GM23248 (cell line): ENCODE results near the gene EFL1. TPM values are rescaled to one million over a fixed set of nuclear protein-coding genes. Genes with fewer than 3 reads are reported as not detected.

Source experiments
- DNase-seq: peaks from one replicate; pipeline ENCODE4 v3.0.0-alpha.2; 2015
- H2AFZ ChIP-seq: fragments of 200-600 bp; sonication (generic); 2 replicates; pipeline ENCODE4 v1.6.1; 2016; ENCODE audit warnings: antibody characterized with exemption
- H3F3A ChIP-seq: fragments of 200-600 bp; sonication (generic); 2 replicates; pipeline ENCODE4 v1.6.1; 2016; ENCODE audit warnings: mild to moderate bottlenecking, antibody characterized with exemption, mixed run types; ENCODE audit not compliant: insufficient read depth
- H3K27ac ChIP-seq: fragments of 200-600 bp; sonication (generic); 2 replicates; pipeline ENCODE4 v1.5.1; 2016; ENCODE audit warnings: mild to moderate bottlenecking
- H3K27me3 ChIP-seq: fragments of 200-600 bp; sonication (generic); replicated peaks from 2 replicates; pipeline ENCODE4 v1.6.1; 2016; ENCODE audit warnings: mild to moderate bottlenecking; ENCODE audit not compliant: insufficient read depth
- H3K36me3 ChIP-seq: fragments of 200-600 bp; sonication (generic); 2 replicates; pipeline ENCODE4 v1.6.1; 2016; ENCODE audit warnings: low read depth, mild to moderate bottlenecking
- H3K4me1 ChIP-seq: fragments of 200-600 bp; sonication (generic); 2 replicates; pipeline ENCODE4 v1.6.1; 2016; ENCODE audit warnings: mild to moderate bottlenecking; ENCODE audit not compliant: insufficient read depth
- H3K4me2 ChIP-seq: fragments of 200-600 bp; sonication (generic); one replicate; pipeline ENCODE4 v1.6.1; 2016; ENCODE audit warnings: mild to moderate bottlenecking; ENCODE audit not compliant: unreplicated experiment
- H3K4me3 ChIP-seq: fragments of 200-600 bp; sonication (generic); 2 replicates; pipeline ENCODE4 v1.5.1; 2016; ENCODE audit warnings: mild to moderate bottlenecking
- H3K79me2 ChIP-seq: fragments of 200-600 bp; sonication (generic); 2 replicates; pipeline ENCODE4 v1.6.1; 2016; ENCODE audit warnings: mild to moderate bottlenecking; ENCODE audit not compliant: insufficient read depth
- H3K9ac ChIP-seq: fragments of 200-600 bp; sonication (generic); 2 replicates; pipeline ENCODE4 v1.6.1; 2016; ENCODE audit warnings: mild to moderate bottlenecking
- H3K9me2 ChIP-seq: fragments of 200-600 bp; sonication (generic); 2 replicates; pipeline ENCODE4 v1.6.1; 2016; ENCODE audit warnings: mixed run types, mild to moderate bottlenecking, moderate library complexity; ENCODE audit not compliant: insufficient read depth
- H3K9me3 ChIP-seq: fragments of 200-600 bp; sonication (generic); one replicate; pipeline ENCODE4 v1.6.1; 2017; ENCODE audit warnings: low read depth
- H4K20me1 ChIP-seq: fragments of 200-600 bp; sonication (generic); 2 replicates; pipeline ENCODE4 v1.6.0; 2016; ENCODE audit not compliant: insufficient read depth
- EZH2 ChIP-seq: fragments of 200-600 bp; sonication (generic); IDR thresholded peaks from 2 replicates; pipeline ENCODE4 v1.6.1; 2018; ENCODE audit warnings: antibody characterized with exemption, mild to moderate bottlenecking; ENCODE audit not compliant: insufficient read depth, poor library complexity, severe bottlenecking
- EZH2phosphoT487 ChIP-seq: fragments of 200-600 bp; sonication (generic); IDR thresholded peaks from 2 replicates; pipeline ENCODE4 v1.6.1; 2018; ENCODE audit warnings: antibody characterized with exemption, moderate library complexity, mild to moderate bottlenecking, low read depth; ENCODE audit not compliant: insufficient read depth
- WGBS, 2 experiments: methylation state at CpG; one replicate each; pipeline ENCODE4 v1.1.6; 2015 to 2017; ENCODE audit warnings: low lambda C conversion rate in 2 of 2, low coverage in 1 of 2; ENCODE audit errors: missing lambda C conversion rate in 2 of 2; 5-methylcytosine and 5-hydroxymethylcytosine counted together
- in situ Hi-C: fragments of 300-500 bp; cut with MboI; formaldehyde crosslinking; loops from 2 replicates; pipeline ENCODE4 v1.15.0; 2020
- polyA plus RNA-seq: library from polyadenylated mRNA; unstranded; fragments of >200 nt; fragmentation: Nextera tagmentation; extraction: Ambion mirVana; gene quantifications from 2 replicates; pipeline ENCODE4 v1.2.1, GENCODE V29; 2016
- total RNA-seq: library from RNA; depleted of rRNA; stranded (reverse); fragments of >200 nt; shearing (Covaris generic); gene quantifications from 2 replicates; pipeline ENCODE4 v1.2.3, GENCODE V29; 2014

The EFL1 gene
- total and polyA plus RNA-seq, 2 experiments from 2014 or later, result 21.8 to 28.4 TPM

DNA sequence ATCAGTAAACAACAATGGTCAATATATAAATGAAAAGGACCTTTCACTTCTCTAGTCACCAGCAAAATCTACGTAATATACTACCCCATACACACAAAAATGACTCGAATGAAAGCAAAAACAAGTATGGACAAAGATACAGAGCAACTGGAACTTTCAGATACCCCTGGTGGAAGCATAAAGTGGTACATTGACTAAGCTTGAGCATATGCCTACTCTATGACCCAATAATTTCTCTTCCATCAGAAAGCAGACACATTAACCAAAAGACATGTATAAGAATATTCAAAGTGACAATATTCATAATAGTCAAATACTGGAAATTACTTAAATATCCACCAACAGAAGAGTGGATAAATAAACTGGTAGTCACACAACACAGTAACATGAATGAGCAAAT is 86.0 kb downstream of the EFL1 start:
- in situ Hi-C loops, result loop anchor here (25.0 kb wide), 1 partner anchor 689 kb away; no protein-coding TSS in a partner anchor

DNA sequence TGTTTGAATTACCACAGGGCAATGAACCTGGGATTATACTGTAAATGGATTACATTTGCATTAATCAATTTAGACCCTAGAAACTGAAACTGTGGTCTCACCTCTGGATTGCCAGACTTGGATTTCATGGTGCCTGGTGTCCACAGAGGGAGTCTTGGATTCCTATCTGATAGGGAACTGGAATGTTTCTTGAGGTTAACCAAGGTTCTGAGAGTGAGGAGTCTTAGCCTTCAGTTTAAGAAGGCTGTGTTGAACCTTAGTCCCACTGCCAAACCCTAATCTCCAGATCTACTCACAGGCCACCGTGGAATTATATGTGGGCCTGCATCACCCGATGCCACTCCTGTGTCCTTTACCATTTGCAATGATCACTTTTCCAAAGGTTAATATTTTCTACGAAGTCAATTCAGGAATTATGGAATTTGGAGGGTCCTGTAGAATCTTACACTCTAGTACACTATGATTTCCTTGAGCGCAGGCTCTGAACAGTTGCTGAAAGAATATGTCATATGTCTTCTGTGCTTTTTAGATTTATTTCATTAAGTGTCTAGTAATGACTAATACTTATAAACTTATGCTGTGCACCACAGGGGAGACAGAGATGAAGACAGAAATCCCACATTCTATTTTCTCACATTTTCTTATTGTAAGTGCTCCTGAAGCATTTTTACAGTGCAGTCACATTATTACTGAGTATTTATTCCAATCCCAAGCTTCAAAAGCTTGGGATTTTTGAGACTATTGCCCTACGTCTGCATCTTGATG is 87.9 kb downstream of the EFL1 start:
- H3K4me3 ChIP-seq, result no peak overlapping the region
- 97 to 98% methylated on average over 5 of the region's 5 CpGs for WGBS, 2 experiments
- H3K27me3 ChIP-seq, result no peaks in the 10 kb centered on the region
- in situ Hi-C loops, result loop anchor here (25.0 kb wide), 1 partner anchor 687 kb away; no protein-coding TSS in a partner anchor
- no peak overlapping the region for H3K27ac ChIP-seq
- peaks cover 28% of the 10 kb centered on the region for H3K79me2 ChIP-seq
- peaks cover under 1% of the 10 kb centered on the region; the same call in 1 of the 2 replicates for H3K36me3 ChIP-seq
- TF ChIP-seq EZH2, result no peak
- no peak for TF ChIP-seq EZH2phosphoT487
- H3K9me3 ChIP-seq, result no peaks in the 10 kb centered on the region
- peaks cover 22% of the 10 kb centered on the region for H3K4me1 ChIP-seq
- H2AFZ ChIP-seq, result no peak overlapping the region
- no peaks in the 10 kb centered on the region for H4K20me1 ChIP-seq
- H3K9me2 ChIP-seq, result no peaks in the 10 kb centered on the region
- H3F3A ChIP-seq, result peaks cover 30% of the 10 kb centered on the region
- no peak for DNase-seq
- no peak overlapping the region for H3K4me2 ChIP-seq
- H3K9ac ChIP-seq, result no peak overlapping the region

More for the DNA sequence above, 86.0 kb downstream of the EFL1 start:
- Histone ChIP-seq H4K20me1 (no peaks in the 10 kb centered on the region), H3F3A (peaks cover 30% of the 10 kb centered on the region), H3K27ac (peak overlapping the region; percentile 95), H3K4me1 (peaks cover 25% of the 10 kb centered on the region), H3K4me2 (no peak overlapping the region), H3K9ac (peak overlapping the region; percentile 74), H2AFZ (no peak overlapping the region), H3K4me3 (no peak overlapping the region), H3K27me3 (no peaks in the 10 kb centered on the region), H3K79me2 (peaks cover 39% of the 10 kb centered on the region), H3K36me3 (no peaks in the 10 kb centered on the region), H3K9me3 (no peaks in the 10 kb centered on the region), H3K9me2 (no peaks in the 10 kb centered on the region)
- WGBS, 2 experiments, result 90 to 100% methylated on average over 2 of the region's 2 CpGs
- no peak for DNase-seq
- no peak for TF ChIP-seq EZH2phosphoT487

DNA sequence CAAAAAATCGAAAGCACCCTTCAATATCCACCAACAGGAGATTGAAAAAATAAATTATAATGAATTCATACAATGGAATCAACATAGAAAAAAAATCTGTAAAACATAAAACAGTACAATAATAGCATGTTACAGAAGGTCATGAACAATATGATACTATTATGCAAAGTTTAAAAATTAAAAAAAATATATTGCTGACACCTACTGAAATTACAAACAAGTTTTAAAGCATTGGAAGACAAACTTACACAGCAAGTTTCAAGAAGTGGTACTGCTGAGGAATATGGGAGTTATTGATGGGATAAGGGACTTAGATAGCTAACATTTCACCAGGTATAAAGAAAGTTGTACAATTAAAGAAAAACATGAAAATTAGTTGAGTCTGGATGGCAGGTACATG is 89.4 kb downstream of the EFL1 start:
- no peaks in the 10 kb centered on the region for H3K9me3 ChIP-seq
- DNase-seq, result no peak
- whole genome bisulfite sequencing, 2 experiments, result 98 to 100% methylated on average over 1 of the region's 1 CpG
- H2AFZ ChIP-seq, result no peak overlapping the region
- no peak for TF ChIP-seq EZH2phosphoT487
- no peak for TF ChIP-seq EZH2
- peaks cover 23% of the 10 kb centered on the region for H3F3A ChIP-seq
- no peak overlapping the region for H3K4me3 ChIP-seq
- H3K36me3 ChIP-seq, result peaks cover 13% of the 10 kb centered on the region; the same call in 1 of the 2 replicates
- no peaks in the 10 kb centered on the region for H3K27me3 ChIP-seq
- H3K27ac ChIP-seq, result no peak overlapping the region
- H3K9ac ChIP-seq, result no peak overlapping the region
- peaks cover 28% of the 10 kb centered on the region for H3K79me2 ChIP-seq
- peaks cover 16% of the 10 kb centered on the region for H3K4me1 ChIP-seq
- H3K4me2 ChIP-seq, result no peak overlapping the region
- no peaks in the 10 kb centered on the region for H3K9me2 ChIP-seq
- no peaks in the 10 kb centered on the region for H4K20me1 ChIP-seq
- in situ Hi-C loops, result no loop called here

DNA sequence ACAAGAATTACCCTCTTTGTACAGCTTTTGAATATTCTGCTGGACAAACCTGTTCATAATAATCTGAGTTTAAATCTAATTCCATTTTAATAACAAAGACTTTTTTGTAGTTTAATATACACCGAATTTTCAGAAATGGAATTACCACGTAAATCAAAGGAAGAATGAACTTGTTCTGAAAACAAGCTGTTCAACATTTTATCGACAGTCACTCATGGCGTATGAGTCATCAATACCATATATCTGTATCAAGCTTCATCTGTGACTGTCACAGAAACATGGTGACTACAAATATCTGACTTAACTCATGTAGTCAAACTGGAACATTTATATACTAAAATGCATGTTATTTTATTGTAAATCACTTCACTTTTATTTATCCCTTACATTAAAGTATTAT is 90.0 kb downstream of the EFL1 start:
- Histone ChIP-seq H3K27me3 (no peaks in the 10 kb centered on the region), H3K79me2 (peaks cover 28% of the 10 kb centered on the region), H3K4me1 (peaks cover 11% of the 10 kb centered on the region), H3K27ac (no peak overlapping the region), H3K36me3 (peaks cover 13% of the 10 kb centered on the region; the same call in 1 of the 2 replicates), H3K4me2 (no peak overlapping the region), H3K4me3 (no peak overlapping the region), H4K20me1 (no peaks in the 10 kb centered on the region), H3F3A (peaks cover 17% of the 10 kb centered on the region), H3K9me2 (no peaks in the 10 kb centered on the region), H3K9me3 (no peaks in the 10 kb centered on the region), H3K9ac (no peak overlapping the region), H2AFZ (no peak overlapping the region)
- WGBS, 2 experiments, result 79 to 84% methylated on average over 4 of the region's 4 CpGs
- TF ChIP-seq EZH2, result no peak
- no peak for TF ChIP-seq EZH2phosphoT487
- no peak for DNase-seq
- in situ Hi-C loops, result no loop called here
